Smooth muscle cell (in vitro differentiated cells): ENCODE measurements around the gene TSPAN1. TPM values are rescaled to one million over a fixed set of nuclear protein-coding genes. Genes with fewer than 3 reads are reported as not detected.

Experiments used
- DNase-seq: peaks from one replicate; lab custom pipeline; 2025; ENCODE audit not compliant: unreplicated experiment; lab: John Stamatoyannopoulos, UW
- H2AFZ ChIP-seq: fragments of 200-600 bp; sonication (generic); 2 replicates; pipeline ENCODE4 v1.6.0; 2016; ENCODE audit warnings: antibody characterized with exemption, low read depth, mild to moderate bottlenecking
- H3F3A ChIP-seq: fragments of 200-600 bp; sonication (generic); 2 replicates; pipeline ENCODE4 v1.6.0; 2017; ENCODE audit warnings: antibody characterized with exemption, low read depth
- H3K27ac ChIP-seq: fragments of 200-600 bp; sonication (generic); 2 replicates; pipeline ENCODE4 v1.5.1; 2016; ENCODE audit warnings: low read depth, mild to moderate bottlenecking
- H3K27me3 ChIP-seq: fragments of 200-600 bp; sonication (generic); 2 replicates; pipeline ENCODE4 v1.6.1; 2016; ENCODE audit warnings: low read depth, mild to moderate bottlenecking
- H3K36me3 ChIP-seq: fragments of 200-600 bp; sonication (generic); 2 replicates; pipeline ENCODE4 v1.5.1; 2016; ENCODE audit warnings: low read depth
- H3K4me1 ChIP-seq: fragments of 200-600 bp; sonication (generic); 2 replicates; pipeline ENCODE4 v1.5.1; 2016; ENCODE audit warnings: low read depth
- H3K4me2 ChIP-seq: fragments of 200-600 bp; sonication (generic); 2 replicates; pipeline ENCODE4 v1.6.0; 2016; ENCODE audit warnings: mild to moderate bottlenecking
- H3K4me3 ChIP-seq: fragments of 200-600 bp; sonication (generic); 2 replicates; pipeline ENCODE4 v1.5.1; 2016; ENCODE audit warnings: mild to moderate bottlenecking
- H3K79me2 ChIP-seq: fragments of 200-600 bp; sonication (generic); 2 replicates; pipeline ENCODE4 v1.6.0; 2016; ENCODE audit warnings: low read depth, mild to moderate bottlenecking
- H3K9ac ChIP-seq: fragments of 200-600 bp; sonication (generic); 2 replicates; pipeline ENCODE4 v1.6.0; 2016; ENCODE audit warnings: low read depth
- H3K9me3 ChIP-seq: fragments of 200-600 bp; sonication (generic); replicated peaks from 2 replicates; pipeline ENCODE4 v1.5.1; 2016; ENCODE audit warnings: low read depth
- H4K20me1 ChIP-seq: fragments of 200-600 bp; sonication (generic); 2 replicates; pipeline ENCODE4 v1.6.0; 2016; ENCODE audit warnings: low read depth
- CTCF ChIP-seq: fragments of 200-600 bp; sonication (generic); IDR thresholded peaks from 2 replicates; pipeline ENCODE4 v1.5.1; 2017; ENCODE audit warnings: borderline replicate concordance, mild to moderate bottlenecking, antibody characterized with exemption; ENCODE audit not compliant: insufficient read depth, poor library complexity, severe bottlenecking
- WGBS: methylation state at CpG from one replicate; pipeline ENCODE4 v1.1.7; 2016; ENCODE audit warnings: low lambda C conversion rate; 5-methylcytosine and 5-hydroxymethylcytosine counted together
- polyA plus RNA-seq: library from polyadenylated mRNA; unstranded; fragments of >200 nt; fragmentation: Nextera tagmentation; extraction: Ambion mirVana; gene quantifications from 2 replicates; pipeline ENCODE4 v1.2.1, GENCODE V29; 2016
- total RNA-seq: library from RNA; depleted of rRNA; stranded (reverse); fragments of >200 nt; gene quantifications from 2 replicates; pipeline ENCODE4 v1.2.3, GENCODE V29; 2014

TSPAN1 gene
- total and polyA plus RNA-seq, 2 experiments from 2014 or later: 1.7 to 2.4 TPM

- 100% methylated on average over 1 of the region's 1 CpG for WGBS
Measured at GRCh38 chr1:46157916-46158311, 17.0 kb upstream of the TSPAN1 start.

GRCh38 chr1:46158312-46159281 lies 16.3 kb upstream of the TSPAN1 start:
- no peak overlapping the region for H2AFZ ChIP-seq
- no peak for DNase-seq
- H3K27ac ChIP-seq: no peak overlapping the region
- WGBS: 85% methylated on average over 13 of the region's 13 CpGs
- H3K36me3 ChIP-seq: no peaks in the 10 kb centered on the region
- H3F3A ChIP-seq: no peaks in the 10 kb centered on the region
- H3K9ac ChIP-seq: no peak overlapping the region
- H3K4me1 ChIP-seq: no peaks in the 10 kb centered on the region
- no peaks in the 10 kb centered on the region for H3K27me3 ChIP-seq
- H3K4me2 ChIP-seq: no peak overlapping the region
- no peaks in the 10 kb centered on the region for H3K9me3 ChIP-seq
- H4K20me1 ChIP-seq: no peaks in the 10 kb centered on the region
- no peaks in the 10 kb centered on the region for H3K79me2 ChIP-seq
- no peak overlapping the region for H3K4me3 ChIP-seq
- no peak for TF ChIP-seq CTCF

More at GRCh38 chr1:46157916-46158311, 17.0 kb upstream of the TSPAN1 start:
- Histone ChIP-seq H3K4me3 (no peak overlapping the region), H3K9me3 (no peaks in the 10 kb centered on the region), H3K27me3 (no peaks in the 10 kb centered on the region), H4K20me1 (no peaks in the 10 kb centered on the region), H3K27ac (no peak overlapping the region), H3K79me2 (no peaks in the 10 kb centered on the region), H3K9ac (no peak overlapping the region), H3K4me1 (no peaks in the 10 kb centered on the region), H2AFZ (no peak overlapping the region), H3K4me2 (no peak overlapping the region), H3K36me3 (no peaks in the 10 kb centered on the region), H3F3A (no peaks in the 10 kb centered on the region)
- DNase-seq: no peak
- TF ChIP-seq CTCF: no peak

GRCh38 chr1:46159516-46159915 lies 15.4 kb upstream of the TSPAN1 start:
- Histone ChIP-seq H3K4me1 (no peaks in the 10 kb centered on the region), H3K27me3 (no peaks in the 10 kb centered on the region), H3K9me3 (no peaks in the 10 kb centered on the region), H2AFZ (no peak overlapping the region), H3K36me3 (no peaks in the 10 kb centered on the region), H3K79me2 (no peaks in the 10 kb centered on the region), H3K4me2 (no peak overlapping the region), H3K4me3 (no peak overlapping the region), H3K9ac (no peak overlapping the region), H3F3A (no peaks in the 10 kb centered on the region), H3K27ac (no peak overlapping the region), H4K20me1 (no peaks in the 10 kb centered on the region)
- 89% methylated on average over 3 of the region's 3 CpGs for WGBS
- DNase-seq: no peak
- no peak for TF ChIP-seq CTCF
